ENCODE results near the gene RCAN1. TPM values are rescaled to one million over a fixed set of nuclear protein-coding genes. Genes with fewer than 3 reads are reported as not detected.

The RCAN1 gene
- total and polyA plus RNA-seq, 2 experiments from 2014 or later, result 79.4 to 113 TPM

- H3K27me3 ChIP-seq, result no peaks in the 10 kb centered on the region
- no peak overlapping the region for H3K4me3 ChIP-seq
- no peaks in the 10 kb centered on the region for H3K79me2 ChIP-seq
- no peaks in the 10 kb centered on the region for H3K36me3 ChIP-seq (replicated peaks; ENCODE audit: insufficient read depth, low read depth)
- no peaks in the 10 kb centered on the region for H4K20me1 ChIP-seq (ENCODE audit: insufficient read depth, poor library complexity, severe bottlenecking)
- WGBS (ENCODE audit: low lambda C conversion rate, missing lambda C conversion rate), result 87% methylated on average over 5 of the region's 5 CpGs
- no peaks in the 10 kb centered on the region for H3K9me3 ChIP-seq (ENCODE audit: low read depth)
- TF ChIP-seq CTCF (IDR thresholded peaks at IDR 0.05; ENCODE audit: poor library complexity) (no peak), EZH2phosphoT487 (IDR thresholded peaks at IDR 0.05; ENCODE audit: low read depth, severe bottlenecking, unreplicated experiment) (no peak), EZH2 (IDR thresholded peaks at IDR 0.05; ENCODE audit: borderline replicate concordance) (no peak)
- no peak overlapping the region for H3K4me2 ChIP-seq
- no peak overlapping the region for H2AFZ ChIP-seq
- DNase-seq (ENCODE audit: low spot score), result no peak
- H3K27ac ChIP-seq, result no peak overlapping the region
- no peaks in the 10 kb centered on the region for H3K9me2 ChIP-seq (replicated peaks; ENCODE audit: insufficient read depth)
- H3K4me1 ChIP-seq (ENCODE audit: insufficient read depth), result no peaks in the 10 kb centered on the region
Measured at GRCh38 chr21:34560021-34560420, 54.9 kb downstream of the RCAN1 start.

- no peak for DNase-seq (ENCODE audit: low spot score)
- H4K20me1 ChIP-seq (ENCODE audit: insufficient read depth, poor library complexity, severe bottlenecking), result no peaks in the 10 kb centered on the region
- WGBS (ENCODE audit: low lambda C conversion rate, missing lambda C conversion rate), result 91% methylated on average over 6 of the region's 6 CpGs
- H3K4me1 ChIP-seq (ENCODE audit: insufficient read depth), result no peaks in the 10 kb centered on the region
- no peak overlapping the region for H2AFZ ChIP-seq
- no peak overlapping the region for H3K27ac ChIP-seq
- H3K79me2 ChIP-seq, result no peaks in the 10 kb centered on the region
- H3K27me3 ChIP-seq, result no peaks in the 10 kb centered on the region
- no peaks in the 10 kb centered on the region for H3K9me2 ChIP-seq (replicated peaks; ENCODE audit: insufficient read depth)
- H3K9me3 ChIP-seq (ENCODE audit: low read depth), result no peaks in the 10 kb centered on the region
- no peak overlapping the region for H3K4me3 ChIP-seq
- H3K36me3 ChIP-seq (replicated peaks; ENCODE audit: insufficient read depth, low read depth), result no peaks in the 10 kb centered on the region
- H3K4me2 ChIP-seq, result no peak overlapping the region
- TF ChIP-seq EZH2 (IDR thresholded peaks at IDR 0.05; ENCODE audit: borderline replicate concordance) (no peak), EZH2phosphoT487 (IDR thresholded peaks at IDR 0.05; ENCODE audit: low read depth, severe bottlenecking, unreplicated experiment) (no peak), CTCF (IDR thresholded peaks at IDR 0.05; ENCODE audit: poor library complexity) (no peak)
Measured at GRCh38 chr21:34559089-34559631, 55.8 kb downstream of the RCAN1 start.

GRCh38 chr21:34558166-34558565, 56.7 kb downstream of the RCAN1 start:
- 84% methylated on average over 5 of the region's 5 CpGs for WGBS (ENCODE audit: low lambda C conversion rate, missing lambda C conversion rate)

More at GRCh38 chr21:34558166-34558565, 56.7 kb downstream of the RCAN1 start:
- H4K20me1 ChIP-seq (ENCODE audit: insufficient read depth, poor library complexity, severe bottlenecking), result no peaks in the 10 kb centered on the region
- no peak overlapping the region for H3K4me2 ChIP-seq
- no peaks in the 10 kb centered on the region for H3K4me1 ChIP-seq (ENCODE audit: insufficient read depth)
- H3K4me3 ChIP-seq, result no peak overlapping the region
- TF ChIP-seq EZH2 (IDR thresholded peaks at IDR 0.05; ENCODE audit: borderline replicate concordance) (no peak), CTCF (IDR thresholded peaks at IDR 0.05; ENCODE audit: poor library complexity) (no peak), EZH2phosphoT487 (IDR thresholded peaks at IDR 0.05; ENCODE audit: low read depth, severe bottlenecking, unreplicated experiment) (no peak)
- H3K79me2 ChIP-seq, result no peaks in the 10 kb centered on the region
- no peaks in the 10 kb centered on the region for H3K9me2 ChIP-seq (replicated peaks; ENCODE audit: insufficient read depth)
- no peaks in the 10 kb centered on the region for H3K36me3 ChIP-seq (replicated peaks; ENCODE audit: insufficient read depth, low read depth)
- DNase-seq (ENCODE audit: low spot score), result no peak
- no peak overlapping the region for H3K27ac ChIP-seq
- no peaks in the 10 kb centered on the region for H3K27me3 ChIP-seq
- no peak overlapping the region for H2AFZ ChIP-seq
- no peaks in the 10 kb centered on the region for H3K9me3 ChIP-seq (ENCODE audit: low read depth)
